Neural cell (in vitro differentiated cells): ENCODE results near the gene TXNDC11.

Experiments used
- EP300 ChIP-seq: fragments of 450-650 bp; conservative IDR thresholded peaks from 2 replicates; pipeline ENCODE4 v1.6.1; 2014; ENCODE audit warnings: antibody characterized with exemption, mild to moderate bottlenecking, moderate library complexity; ENCODE audit not compliant: poor library complexity, severe bottlenecking
- TF ChIP-seq, protein P1 (sequence below): fragments of 450-650 bp; IDR thresholded peaks from 2 replicates; pipeline ENCODE4 v1.5.1; 2014; ENCODE audit warnings: antibody characterized with exemption, mild to moderate bottlenecking, moderate library complexity; ENCODE audit not compliant: poor library complexity, severe bottlenecking

DNA sequence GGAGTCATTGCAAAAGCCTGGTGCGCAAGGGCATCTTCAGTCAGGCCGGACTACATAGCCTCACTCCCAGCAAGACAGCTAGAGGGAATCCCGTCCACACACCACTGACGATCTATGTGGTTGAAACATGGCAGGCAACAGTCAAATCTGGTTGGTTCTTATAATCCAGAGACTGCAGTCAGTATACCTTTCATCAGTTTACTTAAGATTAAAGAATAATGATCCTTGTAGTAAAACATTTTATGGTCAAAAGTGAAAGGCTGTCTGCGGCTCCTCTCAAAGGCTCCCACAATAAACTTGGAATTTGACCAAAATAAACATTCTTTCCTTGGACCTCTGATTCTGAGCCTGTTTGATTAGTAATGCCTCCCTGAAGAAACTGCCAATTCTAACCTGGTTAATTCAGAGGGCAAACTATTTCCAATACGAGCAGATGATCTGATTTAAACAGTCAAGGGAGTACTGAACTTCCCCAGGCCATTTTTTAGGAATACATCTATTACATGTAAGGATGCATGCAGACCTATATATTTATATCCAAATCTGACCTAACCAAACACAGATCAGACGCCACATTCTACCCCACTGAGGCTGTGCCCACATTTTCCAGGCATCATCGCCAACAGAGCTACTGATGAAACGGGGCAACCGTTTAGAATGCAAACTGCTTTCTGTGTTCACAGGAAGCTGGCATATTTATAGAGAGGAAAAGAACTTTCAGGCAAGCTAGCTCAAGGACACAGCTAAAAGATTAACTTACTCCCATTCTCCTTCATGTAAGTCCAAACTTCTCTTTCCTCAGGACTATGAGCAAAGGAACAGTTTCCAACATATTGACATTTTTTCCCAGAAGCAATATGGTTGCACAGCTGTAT is 15.3 kb upstream of the TXNDC11 start:
- TF ChIP-seq, protein P1, sequence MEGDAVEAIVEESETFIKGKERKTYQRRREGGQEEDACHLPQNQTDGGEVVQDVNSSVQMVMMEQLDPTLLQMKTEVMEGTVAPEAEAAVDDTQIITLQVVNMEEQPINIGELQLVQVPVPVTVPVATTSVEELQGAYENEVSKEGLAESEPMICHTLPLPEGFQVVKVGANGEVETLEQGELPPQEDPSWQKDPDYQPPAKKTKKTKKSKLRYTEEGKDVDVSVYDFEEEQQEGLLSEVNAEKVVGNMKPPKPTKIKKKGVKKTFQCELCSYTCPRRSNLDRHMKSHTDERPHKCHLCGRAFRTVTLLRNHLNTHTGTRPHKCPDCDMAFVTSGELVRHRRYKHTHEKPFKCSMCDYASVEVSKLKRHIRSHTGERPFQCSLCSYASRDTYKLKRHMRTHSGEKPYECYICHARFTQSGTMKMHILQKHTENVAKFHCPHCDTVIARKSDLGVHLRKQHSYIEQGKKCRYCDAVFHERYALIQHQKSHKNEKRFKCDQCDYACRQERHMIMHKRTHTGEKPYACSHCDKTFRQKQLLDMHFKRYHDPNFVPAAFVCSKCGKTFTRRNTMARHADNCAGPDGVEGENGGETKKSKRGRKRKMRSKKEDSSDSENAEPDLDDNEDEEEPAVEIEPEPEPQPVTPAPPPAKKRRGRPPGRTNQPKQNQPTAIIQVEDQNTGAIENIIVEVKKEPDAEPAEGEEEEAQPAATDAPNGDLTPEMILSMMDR, result no peak
- no peak for TF ChIP-seq EP300
